ENCODE measurements around the gene NCL.

DNA sequence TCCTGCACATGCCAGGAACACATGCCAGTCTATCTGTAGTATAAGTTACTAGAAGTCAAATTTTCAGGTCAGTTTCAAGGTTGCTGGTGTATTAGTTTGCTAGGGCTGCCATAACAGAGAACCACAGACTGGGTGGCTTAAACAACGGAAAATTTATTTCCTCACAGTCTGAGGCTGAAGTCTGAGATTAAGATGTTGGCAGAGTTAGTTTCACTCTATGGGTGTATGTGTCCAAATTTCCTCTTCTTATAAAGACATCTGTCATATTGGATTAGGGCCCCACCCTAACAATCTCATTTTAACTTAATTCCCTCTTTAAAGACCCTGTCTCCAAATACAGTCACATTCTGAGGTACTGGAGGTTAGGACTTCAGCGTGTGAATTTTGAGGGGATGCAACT lies 42.2 kb downstream of the NCL start:
- TF ChIP-seq, protein P1, sequence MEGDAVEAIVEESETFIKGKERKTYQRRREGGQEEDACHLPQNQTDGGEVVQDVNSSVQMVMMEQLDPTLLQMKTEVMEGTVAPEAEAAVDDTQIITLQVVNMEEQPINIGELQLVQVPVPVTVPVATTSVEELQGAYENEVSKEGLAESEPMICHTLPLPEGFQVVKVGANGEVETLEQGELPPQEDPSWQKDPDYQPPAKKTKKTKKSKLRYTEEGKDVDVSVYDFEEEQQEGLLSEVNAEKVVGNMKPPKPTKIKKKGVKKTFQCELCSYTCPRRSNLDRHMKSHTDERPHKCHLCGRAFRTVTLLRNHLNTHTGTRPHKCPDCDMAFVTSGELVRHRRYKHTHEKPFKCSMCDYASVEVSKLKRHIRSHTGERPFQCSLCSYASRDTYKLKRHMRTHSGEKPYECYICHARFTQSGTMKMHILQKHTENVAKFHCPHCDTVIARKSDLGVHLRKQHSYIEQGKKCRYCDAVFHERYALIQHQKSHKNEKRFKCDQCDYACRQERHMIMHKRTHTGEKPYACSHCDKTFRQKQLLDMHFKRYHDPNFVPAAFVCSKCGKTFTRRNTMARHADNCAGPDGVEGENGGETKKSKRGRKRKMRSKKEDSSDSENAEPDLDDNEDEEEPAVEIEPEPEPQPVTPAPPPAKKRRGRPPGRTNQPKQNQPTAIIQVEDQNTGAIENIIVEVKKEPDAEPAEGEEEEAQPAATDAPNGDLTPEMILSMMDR (IDR thresholded peaks at IDR 0.05; ENCODE audit: insufficient read depth, low read length, poor library complexity, severe bottlenecking): no peak
- TF ChIP-seq EZH2phosphoT487 (conservative IDR thresholded peaks at IDR 0.05; ENCODE audit: low read length): no peak

All from SU-DHL-6 (cell line).